D721Med (cell line): ENCODE data around the gene RAI1.

Experiments used
- DNase-seq: peaks from one replicate; pipeline ENCODE4 v3.0.0; 2011; ENCODE audit warnings: low spot score; ENCODE audit not compliant: insufficient read length
- FAIRE-seq: peaks from 2 replicates; lab custom pipeline; 2011; peaks lifted over from hg19 to GRCh38; lab: Jason Lieb, UNC
- TF ChIP-seq, protein P1 (sequence below): IDR thresholded peaks from 2 replicates; pipeline ENCODE4 v1.5.1; 2012; ENCODE audit warnings: mild to moderate bottlenecking, control low read depth; ENCODE audit not compliant: insufficient read depth; ENCODE audit errors: missing control alignments

RAI1 gene

DNA sequence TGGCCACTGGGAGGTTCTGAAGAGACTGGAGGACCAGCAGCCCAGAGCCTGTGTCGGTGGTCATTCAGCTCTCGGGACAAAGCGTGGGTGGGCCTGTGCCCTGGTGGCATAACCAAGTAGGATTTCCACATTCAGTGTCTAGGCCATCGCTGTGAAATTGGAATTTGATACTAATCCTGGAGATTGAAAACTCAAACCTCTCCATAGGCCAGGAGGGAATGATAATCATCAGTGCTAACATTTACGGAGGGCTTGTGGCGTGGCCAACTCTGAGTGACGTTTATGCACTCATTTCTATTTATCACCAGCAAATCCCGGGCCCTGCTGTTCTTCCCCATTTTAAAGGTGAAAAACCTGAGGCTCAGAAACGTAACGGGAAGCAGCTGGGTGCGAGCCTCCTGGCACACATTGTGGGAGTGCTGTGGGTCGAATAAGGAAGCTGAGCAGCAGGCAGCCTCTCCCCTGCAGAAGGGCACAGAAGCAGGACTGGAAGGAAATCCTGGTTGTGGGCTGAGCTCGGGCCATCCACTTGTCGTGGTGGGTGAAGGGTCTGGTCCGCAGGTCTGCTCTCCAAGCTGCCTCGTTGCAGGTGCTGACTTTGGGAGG, 33.1 kb downstream of the RAI1 start:
- DNase-seq = no peak

DNA sequence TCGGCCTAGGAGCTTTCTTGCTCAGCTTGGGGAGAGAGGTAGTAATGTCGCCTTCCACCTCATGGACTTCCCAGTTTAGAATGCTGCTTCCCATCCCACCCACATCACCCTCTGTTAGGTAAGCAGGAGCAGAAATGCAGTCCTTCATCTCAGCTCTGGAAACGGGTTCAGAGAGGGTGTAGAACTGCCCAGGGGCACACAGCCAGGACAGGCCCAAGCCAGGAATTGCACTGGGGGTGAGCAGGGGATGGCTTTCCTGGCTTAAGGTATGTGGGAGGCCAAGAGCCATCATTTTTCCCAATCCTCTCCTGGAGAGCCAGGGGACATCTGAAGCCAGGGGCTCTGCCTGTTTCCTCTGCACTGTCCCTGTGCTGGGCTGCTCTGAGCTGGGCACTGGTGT, 33.6 kb downstream of the RAI1 start:
- DNase-seq (no peak), FAIRE-seq (no peak)
- TF ChIP-seq, protein P1, sequence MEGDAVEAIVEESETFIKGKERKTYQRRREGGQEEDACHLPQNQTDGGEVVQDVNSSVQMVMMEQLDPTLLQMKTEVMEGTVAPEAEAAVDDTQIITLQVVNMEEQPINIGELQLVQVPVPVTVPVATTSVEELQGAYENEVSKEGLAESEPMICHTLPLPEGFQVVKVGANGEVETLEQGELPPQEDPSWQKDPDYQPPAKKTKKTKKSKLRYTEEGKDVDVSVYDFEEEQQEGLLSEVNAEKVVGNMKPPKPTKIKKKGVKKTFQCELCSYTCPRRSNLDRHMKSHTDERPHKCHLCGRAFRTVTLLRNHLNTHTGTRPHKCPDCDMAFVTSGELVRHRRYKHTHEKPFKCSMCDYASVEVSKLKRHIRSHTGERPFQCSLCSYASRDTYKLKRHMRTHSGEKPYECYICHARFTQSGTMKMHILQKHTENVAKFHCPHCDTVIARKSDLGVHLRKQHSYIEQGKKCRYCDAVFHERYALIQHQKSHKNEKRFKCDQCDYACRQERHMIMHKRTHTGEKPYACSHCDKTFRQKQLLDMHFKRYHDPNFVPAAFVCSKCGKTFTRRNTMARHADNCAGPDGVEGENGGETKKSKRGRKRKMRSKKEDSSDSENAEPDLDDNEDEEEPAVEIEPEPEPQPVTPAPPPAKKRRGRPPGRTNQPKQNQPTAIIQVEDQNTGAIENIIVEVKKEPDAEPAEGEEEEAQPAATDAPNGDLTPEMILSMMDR = no peak

More for the DNA sequence above, 33.1 kb downstream of the RAI1 start:
- no peak for FAIRE-seq
- TF ChIP-seq, protein P1 = no peak

DNA sequence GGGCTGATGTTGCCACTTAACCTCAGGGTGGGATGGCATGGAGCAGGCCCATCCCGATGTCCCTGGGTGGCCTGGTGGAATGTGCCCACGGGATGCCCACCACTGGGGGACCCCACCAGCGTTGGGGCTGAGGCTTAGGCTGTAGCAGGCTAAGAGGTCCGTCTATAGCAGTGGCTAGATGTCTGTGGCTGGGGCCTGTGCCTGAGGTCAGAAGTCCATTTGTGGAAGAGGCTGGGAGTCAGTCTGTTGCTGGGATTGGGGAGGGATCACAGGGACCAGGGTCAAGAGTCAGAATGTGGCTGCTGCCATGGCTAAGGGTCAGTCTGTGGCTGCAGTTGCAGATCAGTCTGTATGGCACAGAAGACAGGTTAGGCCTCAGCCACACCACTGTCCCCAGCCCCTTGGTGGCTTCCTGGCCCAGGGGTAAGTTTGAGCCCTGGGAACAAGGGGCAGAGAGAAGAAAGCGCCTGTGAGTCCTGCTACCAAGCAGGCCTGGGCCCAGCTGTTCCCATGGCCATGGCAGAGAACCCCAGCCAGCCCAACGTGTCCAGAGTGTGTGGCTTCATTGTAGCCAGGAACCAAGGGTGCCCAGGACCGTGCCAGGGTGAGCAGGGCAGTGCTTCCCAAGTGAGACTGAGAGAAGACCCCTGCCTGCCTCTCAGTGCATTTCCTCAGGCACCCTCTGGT, 35.7 kb downstream of the RAI1 start:
- DNase-seq (no peak), FAIRE-seq (no peak)
- TF ChIP-seq, protein P1 = no peak

DNA sequence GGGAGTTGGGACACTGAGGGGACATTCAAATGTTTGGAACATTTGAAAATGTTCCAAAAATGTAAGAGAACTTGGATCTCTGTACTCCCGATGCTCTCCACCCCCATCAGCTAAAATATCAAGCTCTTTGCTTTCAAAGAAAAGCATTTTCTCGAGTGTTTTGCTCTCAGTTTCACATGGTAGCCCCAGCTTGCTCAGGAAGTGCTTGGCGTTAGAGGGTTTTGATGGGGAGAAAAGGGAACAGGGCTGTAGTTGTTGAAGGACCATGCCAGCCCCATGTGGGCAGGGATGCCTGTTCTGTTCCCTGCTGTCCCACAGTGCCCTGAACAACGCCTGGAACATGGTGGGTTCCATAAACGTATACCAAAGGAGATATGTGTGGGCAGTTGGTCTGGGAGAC, 37.0 kb downstream of the RAI1 start:
- FAIRE-seq (no peak), DNase-seq (no peak)
- TF ChIP-seq, protein P1 = no peak

DNA sequence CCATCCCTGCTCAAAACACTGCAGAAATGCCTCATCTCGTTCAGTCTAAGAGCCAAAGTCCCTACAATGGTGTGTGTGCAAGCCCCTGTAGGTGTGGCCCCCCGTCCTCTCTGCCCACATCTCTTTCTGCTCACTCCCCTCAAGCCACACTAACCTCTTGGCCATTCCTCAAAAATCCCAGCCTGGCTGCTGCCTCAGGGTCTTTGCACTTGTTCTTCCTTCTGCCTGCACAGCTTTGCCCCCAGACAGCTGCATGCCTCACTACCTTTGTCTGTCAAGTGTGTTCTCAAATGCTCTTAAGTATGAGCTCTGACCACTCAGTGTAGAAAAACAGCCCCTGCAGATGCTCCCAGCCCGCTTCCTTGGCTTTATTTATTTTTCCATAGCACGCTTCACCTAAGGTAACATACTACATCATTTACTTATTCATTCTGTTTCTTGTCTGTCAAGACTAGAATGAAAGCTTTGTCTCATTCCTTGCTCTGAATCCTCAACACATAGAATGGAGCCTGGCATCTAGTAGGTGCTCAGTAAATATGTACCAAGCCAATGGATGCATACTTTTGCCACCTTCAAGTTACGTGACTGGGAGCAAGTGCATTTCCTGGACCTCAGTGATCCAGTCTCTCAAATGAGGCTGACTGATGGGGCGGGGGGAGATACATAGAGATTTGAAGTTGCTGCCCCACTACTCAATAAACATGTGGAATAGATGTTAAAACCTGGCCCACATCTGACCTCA, 38.1 kb downstream of the RAI1 start:
- TF ChIP-seq, protein P1 = no peak
- DNase-seq (no peak), FAIRE-seq (no peak)

DNA sequence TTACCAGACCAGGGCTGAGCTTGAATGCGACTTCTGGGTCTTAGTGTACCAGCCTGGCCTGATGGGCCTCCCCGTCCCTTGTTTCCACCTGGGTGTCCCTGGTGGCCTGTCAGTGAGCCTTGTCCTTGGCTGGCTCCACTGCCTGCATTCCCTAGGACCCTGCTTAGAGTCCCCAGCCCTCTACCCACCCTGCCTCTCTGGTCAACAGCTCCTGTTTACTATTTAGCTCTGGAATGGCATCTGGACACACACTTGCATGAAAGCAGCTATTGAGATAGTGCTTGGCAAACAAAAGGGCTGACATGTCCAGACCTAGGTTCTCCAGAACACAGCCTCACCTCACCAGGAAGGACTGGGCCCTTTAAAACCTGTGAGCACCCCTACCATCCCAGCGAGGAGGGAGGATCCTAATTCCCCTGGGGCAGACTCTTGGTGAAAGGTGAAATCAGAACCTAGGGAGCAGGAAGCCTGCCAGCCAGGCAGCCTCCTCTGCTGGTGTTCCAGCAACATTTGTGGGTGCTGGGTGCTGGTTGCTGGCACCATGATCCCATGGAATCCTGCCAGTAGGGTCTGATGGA, 38.8 kb downstream of the RAI1 start:
- TF ChIP-seq, protein P1 = no peak
- DNase-seq = no peak
- no peak for FAIRE-seq
